RPMI8226 (cell line): ENCODE data around the gene ACOX3.
A peak's percentile ranks its signal among the peaks of the same experiment; 100 is the strongest.

Experiments
- DNase-seq: peaks from one replicate; pipeline ENCODE4 v3.0.0-alpha.2; 2015

Gene ACOX3

DNA sequence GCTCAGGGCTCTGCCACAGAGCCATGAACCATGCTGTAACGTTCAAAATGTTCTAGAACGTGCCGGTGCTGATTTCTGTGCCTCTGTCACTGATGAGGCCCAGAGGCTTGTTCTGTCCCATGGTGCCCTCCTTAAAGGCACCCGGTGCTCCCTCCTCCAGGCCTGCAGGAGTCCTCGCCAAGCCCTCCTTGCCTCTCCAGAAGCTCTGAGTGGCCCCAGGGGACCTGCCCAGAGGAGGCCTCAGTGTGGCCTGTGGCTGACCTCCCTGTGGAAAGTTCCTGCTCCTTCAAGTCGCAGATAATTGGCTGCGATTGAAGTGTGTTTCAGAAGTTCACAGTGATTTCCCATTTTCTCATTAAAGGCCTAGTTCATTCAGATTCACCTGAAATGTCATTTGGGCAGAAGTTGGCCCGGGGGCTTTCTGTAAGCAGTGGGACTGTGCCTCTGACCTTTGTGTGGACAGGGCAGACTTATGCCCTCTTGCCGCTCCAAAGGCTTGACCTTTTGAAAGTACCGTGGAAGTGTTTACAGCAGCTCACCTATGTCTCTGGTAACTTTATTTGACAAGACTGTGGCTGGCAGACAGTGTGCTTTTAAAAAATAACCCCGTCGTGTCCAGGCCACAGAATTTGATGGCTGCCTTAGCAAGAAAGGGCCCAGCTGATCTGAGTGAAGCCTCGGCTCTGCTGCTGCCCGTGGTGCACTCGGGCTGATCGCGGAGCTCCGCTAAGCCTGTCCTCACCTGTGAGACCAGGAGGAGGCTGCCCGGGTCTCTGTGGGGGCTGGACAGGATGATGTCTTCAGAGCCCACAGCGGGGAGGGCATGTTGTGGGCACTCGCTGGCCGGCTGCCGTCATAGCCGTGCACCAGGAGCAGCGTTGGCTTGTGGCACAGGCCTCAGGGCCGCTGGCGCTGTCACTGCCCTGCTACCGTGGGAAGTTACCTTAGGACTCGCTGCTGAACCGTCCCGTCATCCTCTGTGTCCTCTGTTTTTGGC is 25.4 kb upstream of the ACOX3 start:
- DNase-seq, result no peak

- DNase-seq, result no peak
These were observed 23.9 kb upstream of the ACOX3 start for GRCh38 chr4:8464381-8464780.

GRCh38 chr4:8463811-8464210 is 23.3 kb upstream of the ACOX3 start:
- DNase-seq, result no peak

- no peak for DNase-seq
These were observed 21.1 kb upstream of the ACOX3 start for GRCh38 chr4:8461616-8462015.

- DNase-seq, result no peak
These were observed 20.6 kb upstream of the ACOX3 start for GRCh38 chr4:8461086-8461485.

DNA sequence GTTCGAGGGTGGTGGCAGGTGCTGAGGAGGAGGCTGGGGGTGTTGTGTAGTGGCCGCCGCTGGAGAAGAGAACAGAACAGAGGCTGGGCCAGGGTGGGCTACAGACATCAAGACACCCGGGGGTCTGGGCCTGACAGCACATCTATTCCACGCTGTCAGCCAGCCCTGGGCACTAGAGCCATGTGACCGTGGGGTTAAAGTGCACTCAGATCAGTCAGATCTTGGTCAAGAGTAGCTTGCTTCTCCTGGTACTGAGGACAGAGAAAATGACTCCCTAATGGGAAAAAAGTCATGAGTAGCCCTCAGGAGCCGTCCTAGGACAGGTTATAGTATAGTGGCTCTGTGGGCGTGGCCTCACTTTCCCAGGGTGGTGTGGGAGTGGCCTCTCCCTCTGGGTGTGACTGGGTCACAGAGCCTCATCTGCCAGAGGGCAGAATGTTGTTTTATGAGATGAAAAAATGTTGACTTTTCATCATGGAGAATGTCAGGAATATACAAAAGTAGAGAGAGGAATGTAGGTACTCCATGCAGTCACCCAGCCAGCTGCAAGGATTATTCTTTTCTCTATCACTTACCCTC is 19.4 kb upstream of the ACOX3 start:
- no peak for DNase-seq

DNA sequence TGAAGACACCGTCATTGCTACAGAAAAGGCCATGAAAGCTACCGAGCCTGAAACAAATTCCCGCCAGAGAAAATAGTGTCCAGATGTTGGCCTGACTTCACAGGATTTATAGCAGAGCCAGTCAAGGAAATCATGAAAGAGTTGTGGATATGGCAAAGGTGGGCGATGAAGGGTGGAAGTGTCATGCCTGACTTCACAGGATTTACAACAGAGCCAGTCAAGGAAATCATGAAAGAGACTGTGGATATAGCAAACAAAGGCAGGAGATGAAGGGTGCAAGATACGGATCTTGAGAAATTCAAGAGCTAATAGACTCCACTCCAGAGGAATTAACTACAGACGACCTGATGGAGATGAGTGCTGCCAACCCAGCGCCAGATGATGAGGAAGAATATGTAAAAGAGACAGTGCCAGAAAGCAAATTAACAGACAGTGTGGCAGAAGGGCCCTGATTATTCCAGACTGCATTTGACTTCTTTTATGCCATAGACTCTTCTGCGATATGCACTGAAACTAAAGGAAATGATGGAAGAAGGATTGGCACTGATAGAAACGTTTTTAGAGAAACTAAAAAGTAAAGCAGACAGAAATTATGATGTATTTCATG is 17.2 kb upstream of the ACOX3 start:
- no peak for DNase-seq

- DNase-seq, result no peak
These were observed 13.4 kb upstream of the ACOX3 start for GRCh38 chr4:8453957-8454356.

GRCh38 chr4:8451440-8452182 is 11.1 kb upstream of the ACOX3 start:
- no peak for DNase-seq

GRCh38 chr4:8446122-8446521 is 5.6 kb upstream of the ACOX3 start:
- DNase-seq, result no peak

DNA sequence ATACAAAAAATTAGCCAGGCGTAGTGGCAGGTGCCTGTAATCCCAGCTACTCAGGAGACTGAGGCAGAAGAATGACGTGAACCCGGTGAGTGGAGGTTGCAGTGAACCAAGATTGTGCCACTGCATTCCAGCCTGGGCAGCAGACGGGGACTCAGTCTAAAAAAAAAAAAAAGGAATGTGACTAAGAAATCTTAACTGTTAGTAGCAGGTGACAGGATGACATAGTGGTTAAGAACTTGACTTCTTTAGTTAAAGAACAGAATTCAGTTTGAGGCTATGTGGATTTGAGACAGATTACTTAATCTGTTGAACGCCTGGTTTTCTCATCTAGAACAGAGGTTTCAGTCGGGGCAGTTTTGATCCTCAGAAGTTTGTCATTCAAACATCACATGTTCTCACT is 3.3 kb upstream of the ACOX3 start:
- no peak for DNase-seq

DNA sequence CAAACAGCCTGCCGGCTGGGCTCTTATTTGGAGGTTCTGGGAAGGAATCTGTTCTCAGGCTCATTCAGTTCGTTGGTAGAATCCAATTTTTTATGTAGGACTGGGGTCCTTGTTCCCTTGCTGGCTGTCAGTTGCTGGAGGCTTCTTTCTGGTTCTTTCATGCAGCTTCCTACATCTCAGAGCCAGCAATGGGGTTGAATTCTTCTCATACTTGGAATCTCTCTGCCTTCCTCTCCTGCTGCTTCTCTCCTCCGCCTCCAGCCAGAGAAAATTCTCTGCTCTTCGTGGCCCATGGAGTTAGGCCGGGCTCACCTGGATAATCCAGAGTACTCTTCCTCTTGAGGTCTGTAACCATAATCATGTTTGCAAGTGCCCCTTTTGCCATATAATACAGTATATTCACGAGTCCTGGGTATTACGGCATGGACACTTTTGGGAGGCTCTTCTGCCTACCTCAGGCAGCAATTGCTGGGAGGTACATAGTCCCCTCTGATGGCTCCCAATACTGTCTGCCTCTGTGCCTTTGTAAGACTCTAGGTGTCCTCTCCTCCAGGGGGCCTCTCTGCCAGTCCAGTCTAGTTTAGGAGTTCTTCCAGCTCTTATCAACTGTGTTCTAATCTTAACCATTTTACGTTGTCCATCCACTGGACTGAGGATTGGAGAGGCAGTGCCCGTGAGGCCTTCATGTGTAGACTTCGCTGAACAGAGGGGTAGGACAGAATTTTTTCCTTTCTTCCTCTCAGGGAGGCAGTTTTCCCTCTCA is 2.3 kb upstream of the ACOX3 start:
- no peak for DNase-seq

GRCh38 chr4:8441499-8442091 is 1.1 kb upstream of the ACOX3 start:
- DNase-seq, result no peak

DNA sequence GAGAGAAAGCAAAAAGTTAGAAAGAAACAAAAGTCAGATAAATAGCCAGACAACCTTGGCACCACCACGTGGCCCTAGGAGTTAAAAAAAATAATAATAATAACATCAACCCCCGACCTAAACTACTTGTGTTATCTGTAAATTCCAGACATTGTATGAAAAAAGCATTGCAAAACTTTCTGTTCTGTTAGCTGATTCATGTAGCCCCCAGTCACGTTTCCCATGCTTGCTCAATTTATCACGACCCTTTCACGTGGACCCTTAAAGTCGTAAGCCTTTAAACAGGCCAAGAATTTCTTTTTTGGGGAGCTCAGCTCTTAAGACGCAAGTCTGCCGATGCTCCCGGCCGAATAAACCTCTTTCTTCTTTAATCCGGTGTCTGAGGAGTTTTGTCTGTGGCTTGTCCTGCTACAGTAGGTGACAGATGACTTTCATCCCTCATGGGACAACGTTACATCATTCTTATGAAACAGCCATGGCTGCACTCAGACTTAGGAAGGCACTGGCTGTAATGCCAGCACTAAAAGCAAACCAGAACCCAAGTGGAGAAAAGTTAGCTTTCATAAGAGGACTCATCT is 520 bp downstream of the ACOX3 start:
- DNase-seq, result peak; percentile 29

GRCh38 chr4:8439168-8439567 is 1.4 kb downstream of the ACOX3 start:
- no peak for DNase-seq

DNA sequence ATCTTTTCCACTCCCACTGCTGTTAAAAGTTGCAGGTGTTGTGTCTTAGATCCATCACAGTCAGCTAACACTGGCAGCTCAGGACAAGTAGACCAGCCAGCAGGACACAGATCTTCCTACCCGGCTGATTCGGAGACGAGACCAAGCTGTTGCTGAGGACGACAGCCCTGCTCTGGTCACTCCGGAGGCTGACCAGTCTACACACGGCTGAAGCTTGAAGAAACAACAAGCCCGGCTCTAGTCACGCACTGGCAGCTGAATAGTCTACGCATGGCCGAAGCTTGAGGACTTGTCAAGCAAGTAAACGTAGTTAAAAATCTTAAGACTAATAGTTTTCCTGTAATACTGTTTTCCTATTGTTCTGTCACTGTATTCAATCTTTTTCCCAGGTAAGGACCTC is 1.8 kb downstream of the ACOX3 start:
- no peak for DNase-seq

- no peak for DNase-seq
These were observed 3.2 kb downstream of the ACOX3 start for GRCh38 chr4:8437281-8437680.

- DNase-seq, result no peak
These were observed 4.8 kb downstream of the ACOX3 start for GRCh38 chr4:8435656-8436121.

DNA sequence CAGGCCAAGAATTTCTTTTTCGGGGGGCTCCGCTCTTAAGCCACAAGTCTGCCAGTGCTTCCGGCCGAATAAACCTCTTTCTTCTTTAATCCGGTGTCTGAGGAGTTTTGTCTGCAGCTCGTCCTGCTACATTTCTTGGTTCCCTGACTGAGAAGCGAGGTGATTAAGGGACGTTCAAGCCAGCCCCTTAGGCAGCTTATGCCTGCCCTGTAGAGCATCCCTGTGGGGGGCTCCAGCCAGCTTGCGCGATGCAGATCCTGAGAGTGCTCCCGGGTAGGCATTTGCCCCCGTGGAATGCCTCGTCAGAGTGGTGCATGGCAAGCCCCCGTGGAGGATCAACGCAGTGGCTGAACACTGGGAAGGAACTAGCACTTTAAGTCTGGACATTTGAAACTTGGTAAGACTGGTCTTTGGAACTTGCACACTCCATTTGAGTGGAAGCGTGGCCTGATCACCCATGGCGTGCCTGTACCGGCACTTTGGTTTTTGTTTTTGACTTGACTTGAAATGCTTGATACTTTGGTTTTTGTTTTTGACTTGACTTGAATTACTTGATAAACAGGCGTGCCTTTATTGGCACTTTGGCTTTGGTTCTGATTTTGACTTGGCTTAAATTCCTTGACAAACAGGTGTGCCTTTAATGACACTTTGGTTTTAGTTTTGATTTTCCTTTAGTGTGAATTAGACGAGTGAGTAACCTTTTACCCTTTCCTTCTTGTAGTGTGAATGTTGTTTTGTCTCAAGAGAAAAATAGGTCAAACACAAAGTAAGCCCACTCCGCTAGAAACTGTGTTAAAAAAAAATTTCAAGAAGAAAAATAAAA is 6.1 kb downstream of the ACOX3 start:
- no peak for DNase-seq

GRCh38 chr4:8433136-8433535 is 7.4 kb downstream of the ACOX3 start:
- DNase-seq, result no peak

GRCh38 chr4:8431553-8431952 is 9.0 kb downstream of the ACOX3 start:
- no peak for DNase-seq
